GM19351 (cell line): ENCODE results near the gene FSTL1.
A peak's percentile ranks its signal among the peaks of the same experiment; 100 is the strongest.

Experiments
- ATAC-seq: cut with Tn5 transposase; IDR thresholded peaks from one replicate; pipeline ENCODE4 v1.9.1; 2021; ENCODE audit warnings: mild to moderate bottlenecking, moderate library complexity; ENCODE audit not compliant: unreplicated experiment

Gene FSTL1, protein sequence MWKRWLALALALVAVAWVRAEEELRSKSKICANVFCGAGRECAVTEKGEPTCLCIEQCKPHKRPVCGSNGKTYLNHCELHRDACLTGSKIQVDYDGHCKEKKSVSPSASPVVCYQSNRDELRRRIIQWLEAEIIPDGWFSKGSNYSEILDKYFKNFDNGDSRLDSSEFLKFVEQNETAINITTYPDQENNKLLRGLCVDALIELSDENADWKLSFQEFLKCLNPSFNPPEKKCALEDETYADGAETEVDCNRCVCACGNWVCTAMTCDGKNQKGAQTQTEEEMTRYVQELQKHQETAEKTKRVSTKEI

DNA sequence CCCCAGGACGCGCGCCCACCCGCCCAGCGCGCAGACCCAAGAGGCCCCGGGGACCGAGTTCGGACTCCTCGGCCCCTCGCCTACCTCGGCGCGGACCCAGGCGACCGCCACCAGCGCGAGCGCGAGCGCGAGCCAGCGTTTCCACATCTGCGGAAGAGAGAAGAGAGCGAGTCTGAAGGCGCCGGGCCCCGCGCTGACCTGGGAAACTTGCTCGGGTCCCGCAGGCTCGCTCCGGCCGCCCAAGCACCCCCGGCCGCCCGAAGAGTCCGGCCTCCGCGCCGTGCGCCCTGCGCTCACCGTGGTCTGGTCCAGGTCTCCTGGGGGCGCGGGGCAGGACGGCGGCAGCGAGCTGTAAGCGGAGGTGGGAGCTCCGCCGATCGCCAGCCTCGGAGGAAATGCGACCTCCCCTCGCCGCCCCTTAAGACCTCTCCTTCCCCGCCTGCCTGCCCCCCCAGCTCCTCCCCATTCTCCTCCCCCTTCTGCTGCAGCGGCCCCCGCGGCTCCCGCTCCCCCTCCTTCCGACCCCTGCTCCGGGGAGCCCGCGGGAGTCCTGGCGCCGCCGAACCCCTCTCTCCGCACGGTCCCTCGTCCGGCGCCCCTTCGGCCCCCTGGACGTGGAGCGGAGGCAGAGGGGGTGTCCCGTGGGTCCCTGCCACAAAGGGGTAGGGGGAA lies at the start of gene FSTL1:
Gene FSTL1, minus strand, starts transcription at position 393 of the 672 bp plus-strand sequence. Its CDS starts 246 bp downstream, at position 147.
- ATAC-seq, result peak; percentile 44

DNA sequence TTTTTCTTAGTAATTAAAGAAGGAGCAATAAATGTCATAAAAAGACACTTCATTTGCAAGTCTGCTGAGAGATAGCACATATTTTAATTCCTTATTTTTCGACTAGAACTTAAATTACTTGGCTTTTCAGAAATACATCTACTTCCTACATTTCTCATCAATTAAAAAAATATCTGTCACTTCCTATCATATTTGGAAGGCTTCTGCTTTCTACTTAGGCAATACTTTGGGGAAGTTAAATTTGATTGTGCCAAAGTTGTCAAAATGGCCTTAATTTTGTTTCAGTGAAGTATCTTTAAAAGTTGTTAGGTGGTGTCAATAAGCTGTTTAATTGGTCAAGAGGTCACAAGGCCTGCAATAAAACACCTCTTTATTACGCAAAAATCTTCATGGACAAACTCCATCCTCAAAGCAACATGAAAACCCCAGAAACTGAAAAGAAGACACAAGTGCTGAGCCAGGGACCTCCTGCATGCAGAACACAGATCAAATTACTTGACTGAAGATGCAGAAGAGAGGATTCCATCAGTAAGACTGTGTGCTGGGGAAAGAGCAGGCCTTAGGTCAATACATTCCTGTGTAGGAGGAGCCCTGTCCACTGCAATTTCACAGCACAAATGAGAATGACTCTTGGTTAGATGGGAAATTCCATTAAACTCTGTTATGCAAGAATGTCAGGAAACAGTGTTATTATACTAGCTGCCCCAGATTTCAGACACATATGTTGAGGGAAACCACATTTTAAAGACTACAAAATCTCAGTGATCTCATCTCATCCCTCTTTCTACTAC lies 48.0 kb upstream of the FSTL1 start:
- ATAC-seq, result no peak

DNA sequence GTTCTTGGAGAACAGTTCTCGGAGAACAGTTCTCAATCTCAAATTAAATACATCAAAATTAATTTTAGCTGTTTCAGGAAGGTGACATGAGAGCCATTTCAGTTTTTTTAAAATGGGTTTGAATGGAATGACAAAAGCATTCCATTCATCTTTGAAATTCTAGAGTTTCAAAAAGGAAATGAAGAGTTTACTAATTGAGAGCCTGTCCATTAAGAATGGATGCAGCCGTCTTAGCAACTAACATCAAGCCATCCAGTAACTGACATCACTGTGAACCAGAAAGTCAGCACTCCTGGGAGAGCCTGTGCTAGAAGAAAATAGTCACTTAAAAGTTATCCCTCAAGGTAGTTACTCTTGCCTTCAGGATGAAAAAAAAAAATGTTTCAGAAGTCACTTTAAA lies 47.0 kb upstream of the FSTL1 start:
- ATAC-seq, result no peak

DNA sequence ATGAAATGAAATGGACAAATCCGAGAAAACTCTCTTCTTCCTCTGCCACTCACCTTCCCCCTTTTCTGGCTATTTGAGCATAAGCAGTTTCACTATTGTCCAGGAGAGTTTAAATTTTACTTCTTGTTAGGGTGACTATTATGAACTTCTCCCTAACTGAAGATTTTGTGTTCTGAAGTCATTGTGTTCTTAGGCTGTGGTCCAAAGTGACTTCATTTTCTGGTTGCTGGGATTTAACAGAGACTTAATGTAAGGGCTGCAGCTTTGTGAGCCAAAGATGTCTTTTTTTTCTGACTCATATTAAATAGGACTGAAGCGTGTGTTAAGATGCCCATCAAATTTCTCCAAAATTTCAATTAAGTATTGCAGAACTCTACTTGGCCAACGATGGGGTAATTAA lies 46.5 kb upstream of the FSTL1 start:
- no peak for ATAC-seq

DNA sequence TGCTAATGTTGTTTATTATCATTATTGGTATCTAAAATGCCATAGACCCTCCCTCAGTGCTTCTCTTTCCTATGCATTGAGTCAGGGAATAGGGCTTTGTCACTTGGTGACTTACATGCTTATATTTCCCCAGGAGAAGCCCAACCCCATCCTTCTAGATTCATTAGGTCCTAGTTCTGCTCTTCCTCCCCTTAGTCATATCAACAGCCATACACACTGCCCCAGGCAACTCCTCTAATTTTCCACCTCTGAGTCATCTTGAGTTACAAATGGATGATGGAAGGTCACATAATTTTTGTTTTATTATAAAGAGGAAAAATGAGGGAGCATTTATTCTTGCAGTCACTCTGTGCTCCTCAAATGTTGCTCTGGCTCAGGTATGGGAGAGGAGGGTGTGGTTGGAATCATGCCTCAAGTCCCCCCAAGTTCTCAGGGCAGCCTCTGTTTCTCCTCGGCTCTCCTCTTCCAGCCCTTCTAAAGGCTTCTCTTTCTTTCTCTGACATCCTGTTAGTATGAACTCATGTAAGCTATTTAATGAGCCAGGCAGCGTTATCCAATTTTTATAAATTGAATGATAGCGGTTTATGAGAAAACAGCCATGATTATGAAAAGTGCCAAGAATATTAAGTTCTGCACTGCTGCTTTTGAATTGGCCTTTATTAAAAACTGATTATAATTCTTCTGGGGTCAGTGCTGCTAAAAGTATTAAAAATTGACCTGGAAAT lies 45.6 kb upstream of the FSTL1 start:
- no peak for ATAC-seq

DNA sequence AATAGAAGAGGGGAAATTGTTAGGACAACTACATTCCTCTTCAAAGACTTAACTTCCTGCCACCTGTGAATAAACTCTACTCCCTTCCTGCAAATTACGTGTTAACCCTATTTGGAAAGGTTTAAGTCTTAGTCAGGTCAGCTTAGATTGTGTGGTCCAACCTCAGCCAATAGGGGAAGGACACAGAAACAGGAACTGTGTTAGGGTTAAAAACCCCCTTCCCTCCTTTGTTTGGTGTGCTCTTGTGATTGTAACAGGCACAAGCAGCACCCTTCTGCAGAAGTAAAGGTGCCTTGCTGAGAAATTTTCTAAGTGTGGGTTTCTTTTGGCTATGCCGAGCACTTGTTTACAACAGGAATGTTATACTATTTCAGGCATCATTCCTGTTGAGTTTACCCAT lies 45.0 kb upstream of the FSTL1 start:
- no peak for ATAC-seq

DNA sequence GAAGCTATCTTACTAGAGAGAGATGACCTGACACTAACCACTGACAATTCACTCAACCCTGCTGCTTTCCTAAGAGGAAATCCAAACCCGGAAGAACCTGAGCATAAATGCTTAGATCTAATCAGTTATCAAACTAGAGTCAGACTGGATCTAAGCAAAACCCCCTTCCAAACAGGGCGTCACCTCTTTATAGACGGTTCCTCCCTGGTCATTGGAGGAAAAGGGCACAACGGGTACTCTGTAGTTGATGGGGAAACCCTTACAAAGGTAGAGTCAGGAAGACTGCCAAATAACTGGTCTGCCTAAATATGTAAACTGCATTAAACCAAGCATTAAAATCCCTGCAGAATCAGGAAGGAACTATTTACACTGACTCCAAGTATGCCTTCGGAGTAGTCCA lies 41.3 kb upstream of the FSTL1 start:
- ATAC-seq, result no peak

DNA sequence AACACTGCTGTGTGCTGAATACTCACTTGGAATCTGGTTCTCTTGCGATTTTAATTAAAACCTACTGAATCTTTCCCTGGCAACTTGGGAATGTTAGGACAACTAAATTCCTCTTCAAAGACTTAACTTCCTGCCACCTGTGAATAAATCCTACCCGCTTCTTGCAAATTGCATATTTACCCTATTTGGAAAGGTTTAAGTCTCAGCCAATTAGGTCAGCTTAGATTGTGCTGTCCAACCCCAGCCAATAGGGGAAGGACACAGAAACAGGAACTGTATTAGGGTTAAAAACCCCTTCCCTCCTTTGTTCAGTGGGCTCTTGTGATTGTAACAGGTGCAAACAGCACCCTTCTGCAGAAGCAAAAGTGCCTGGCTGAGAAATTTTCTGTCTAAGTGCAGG lies 38.6 kb upstream of the FSTL1 start:
- no peak for ATAC-seq

DNA sequence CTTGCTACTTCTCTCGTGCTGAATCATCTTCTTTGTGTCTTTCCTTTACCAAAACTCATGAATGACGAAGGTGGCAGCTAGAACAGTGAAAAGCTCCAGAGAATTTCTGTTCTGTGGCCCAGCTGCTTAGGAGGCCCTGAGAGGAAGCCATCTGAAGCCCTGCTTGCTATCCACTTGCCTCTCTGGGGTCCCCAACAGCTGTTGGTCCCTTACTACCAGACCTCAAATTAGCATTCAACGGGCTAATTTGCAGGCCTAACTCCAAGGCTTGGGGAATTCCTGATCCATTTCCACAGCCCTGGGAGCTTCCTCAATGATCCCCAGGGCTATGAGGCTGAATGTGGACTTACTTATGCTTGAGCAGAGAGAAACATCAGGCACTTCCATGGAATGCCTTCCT lies 37.5 kb upstream of the FSTL1 start:
- no peak for ATAC-seq

DNA sequence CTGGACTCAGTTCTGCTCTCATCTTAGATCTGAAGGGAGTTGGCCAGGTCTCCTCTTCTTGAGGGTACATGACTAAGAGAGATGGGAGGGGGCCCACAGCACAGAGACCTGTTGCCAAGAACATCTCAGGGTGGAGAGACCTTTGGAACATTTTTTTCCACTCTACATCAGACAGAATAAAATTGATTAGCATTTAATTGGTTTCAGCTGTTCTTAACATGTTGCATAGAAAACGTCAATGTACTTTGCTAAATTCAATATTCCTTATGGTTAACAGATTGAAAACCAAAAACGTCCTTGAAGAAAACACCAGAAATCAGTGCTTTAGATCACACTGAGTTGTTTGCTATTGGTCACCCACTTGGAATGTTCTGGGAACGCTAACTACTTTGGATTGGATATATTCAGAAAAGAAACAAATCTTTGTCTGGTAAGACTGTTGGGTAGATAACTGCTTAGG lies 36.4 kb upstream of the FSTL1 start:
- ATAC-seq, result no peak

DNA sequence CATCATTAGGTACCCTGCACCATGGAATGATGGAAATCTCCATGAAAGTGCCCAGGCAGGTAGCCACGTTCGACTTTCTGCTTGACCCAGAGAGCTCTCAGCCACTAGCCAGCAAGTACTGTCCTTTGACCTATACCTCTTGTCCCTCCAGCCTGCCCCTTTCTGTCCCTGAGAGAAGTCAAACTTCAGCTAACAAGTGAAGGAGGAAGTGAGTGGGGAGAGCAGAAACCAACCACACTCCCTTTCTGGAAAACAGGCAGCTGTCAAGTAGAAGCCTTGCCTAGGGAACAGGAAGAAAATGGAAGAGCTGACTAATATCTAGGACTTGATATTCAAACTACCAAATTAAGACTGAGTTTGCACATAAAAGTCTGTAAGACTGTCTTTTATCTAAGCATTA lies 30.3 kb upstream of the FSTL1 start:
- no peak for ATAC-seq

DNA sequence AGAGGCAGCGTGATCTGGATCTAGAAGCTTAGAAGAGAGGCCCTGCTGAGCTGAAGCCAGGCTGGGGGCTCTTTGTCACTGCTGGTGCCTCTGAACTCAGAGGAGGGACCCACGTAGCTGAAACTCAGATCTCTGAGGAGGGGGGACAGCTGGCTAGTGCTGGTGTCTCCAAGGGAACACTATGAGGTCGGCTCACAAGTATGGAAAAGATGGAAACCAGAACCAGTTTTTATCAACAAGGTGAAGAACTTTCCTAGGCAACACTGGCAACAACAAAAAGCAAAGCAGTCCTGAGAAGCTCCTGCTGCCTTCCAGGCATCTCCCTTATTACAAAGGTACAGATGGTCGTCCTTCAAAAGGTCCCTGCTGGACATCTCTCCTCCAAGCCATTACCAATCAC lies 27.0 kb upstream of the FSTL1 start:
- ATAC-seq, result no peak

DNA sequence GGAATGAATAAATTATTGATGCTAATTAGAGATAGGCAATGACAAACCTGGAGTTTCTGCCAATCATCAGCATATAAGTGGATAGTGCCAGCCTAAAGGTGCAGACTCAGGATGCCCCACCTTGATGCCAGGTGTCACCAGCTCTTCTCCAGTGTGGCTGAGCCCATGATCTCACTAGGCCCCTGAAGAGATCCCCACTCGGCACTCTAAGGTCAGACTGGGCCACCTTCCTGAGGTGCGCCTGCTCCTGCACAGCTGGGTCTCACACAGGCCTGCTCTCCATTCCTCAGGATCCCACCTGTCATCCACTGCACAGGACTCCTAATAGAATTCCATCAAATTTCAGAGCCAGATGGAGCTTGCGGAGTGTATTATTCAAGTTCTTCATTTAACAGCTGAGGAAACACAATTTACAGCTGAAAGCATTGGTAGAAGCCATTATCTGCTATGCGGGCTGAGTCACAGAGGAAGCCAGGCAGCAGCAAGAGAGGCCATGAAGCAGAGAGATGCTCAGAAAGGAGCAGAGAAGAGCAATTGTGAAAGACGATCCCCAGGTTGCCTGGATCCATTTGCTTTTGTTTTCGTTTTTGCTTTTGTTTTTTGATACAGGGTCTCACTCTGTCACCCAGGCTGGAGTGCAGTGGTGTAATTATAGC lies 25.1 kb upstream of the FSTL1 start:
- no peak for ATAC-seq

DNA sequence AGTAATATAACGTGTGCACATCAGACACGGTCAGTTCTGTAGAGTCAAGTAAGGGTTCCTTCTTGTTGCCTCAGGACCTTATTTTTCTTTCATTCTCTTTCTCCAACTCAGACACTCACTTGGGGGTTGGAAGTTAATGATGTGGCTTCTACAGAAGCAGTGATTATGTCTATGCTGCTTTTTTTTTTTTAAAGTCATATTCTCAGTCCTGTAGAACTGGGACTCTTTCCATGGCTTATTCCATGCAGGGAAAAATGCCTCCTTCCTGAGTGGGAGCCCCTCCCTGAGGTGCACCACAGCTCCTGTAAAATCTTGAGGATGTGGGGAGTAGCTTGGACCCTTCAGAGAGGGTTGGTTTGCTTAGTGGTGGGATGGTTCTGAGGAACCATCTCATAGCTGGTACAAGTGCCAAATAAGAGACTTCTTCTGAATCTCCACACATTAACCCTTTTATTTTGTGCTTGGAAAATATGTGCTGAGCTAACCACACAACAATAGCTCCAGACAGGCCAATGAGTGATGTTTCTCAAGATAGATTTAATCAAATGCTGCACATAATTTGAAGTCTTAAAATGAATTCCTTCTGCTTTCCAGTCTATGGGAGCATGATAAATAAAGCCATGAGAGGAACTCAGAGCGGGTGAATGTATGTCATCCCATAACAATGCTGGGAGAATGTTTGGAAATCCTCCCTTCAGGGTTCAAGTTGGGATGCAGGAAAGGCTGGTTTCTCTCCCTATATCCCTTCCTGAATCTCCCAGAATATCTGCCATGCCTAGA lies 23.3 kb upstream of the FSTL1 start:
- ATAC-seq, result no peak

DNA sequence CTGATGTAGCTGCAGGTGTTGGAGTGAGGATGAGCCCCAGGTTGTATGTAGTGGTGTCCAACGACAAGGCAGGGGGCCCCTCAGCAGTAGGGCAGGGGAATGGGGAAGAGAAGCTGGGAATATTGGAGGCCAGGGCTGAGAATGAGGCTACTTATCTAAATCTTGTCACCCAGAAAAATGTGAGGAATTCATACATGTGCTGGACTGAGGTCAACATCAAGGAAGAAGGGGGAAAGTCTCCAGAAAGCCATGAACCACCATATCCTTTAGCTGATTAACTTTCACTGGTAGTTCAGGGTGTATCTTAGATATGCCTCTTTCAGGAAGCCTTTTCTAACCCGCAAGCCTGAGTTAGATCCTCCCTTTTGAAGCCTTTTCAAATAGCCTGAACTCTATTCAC lies 22.6 kb upstream of the FSTL1 start:
- no peak for ATAC-seq

DNA sequence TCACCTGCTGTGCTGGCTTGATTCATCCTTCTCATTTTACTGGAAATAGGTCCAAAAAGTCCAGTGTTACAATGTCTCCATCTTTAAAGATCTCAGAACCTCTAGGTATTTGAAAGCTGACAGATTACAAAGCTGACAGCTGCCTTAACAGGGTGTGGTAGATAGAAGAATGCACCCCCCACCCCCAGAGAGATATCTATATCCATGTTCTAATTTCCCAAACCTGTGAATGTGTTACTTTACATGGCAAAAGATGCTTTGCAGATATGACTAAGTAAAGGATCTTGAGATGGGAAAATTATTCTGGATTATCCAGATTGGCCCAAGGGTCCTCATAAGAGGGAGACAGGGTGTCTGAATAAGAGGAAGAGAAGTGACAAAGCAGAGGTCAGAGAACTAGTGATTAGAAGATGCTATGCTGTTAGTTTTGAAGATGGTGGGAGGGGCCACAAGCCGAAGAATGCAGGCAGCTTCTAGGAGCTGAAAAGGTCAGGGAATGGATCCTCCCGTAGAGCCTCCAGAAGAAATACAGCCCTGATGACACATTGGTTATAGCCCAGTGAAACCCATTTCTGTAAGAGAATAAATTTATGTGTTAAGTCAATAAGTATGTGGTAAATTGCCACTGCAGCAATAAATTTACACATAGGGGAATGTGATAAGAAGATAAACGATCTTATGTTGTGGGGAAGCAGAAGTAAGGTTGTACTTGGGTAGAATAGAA lies 21.5 kb upstream of the FSTL1 start:
- ATAC-seq, result no peak

DNA sequence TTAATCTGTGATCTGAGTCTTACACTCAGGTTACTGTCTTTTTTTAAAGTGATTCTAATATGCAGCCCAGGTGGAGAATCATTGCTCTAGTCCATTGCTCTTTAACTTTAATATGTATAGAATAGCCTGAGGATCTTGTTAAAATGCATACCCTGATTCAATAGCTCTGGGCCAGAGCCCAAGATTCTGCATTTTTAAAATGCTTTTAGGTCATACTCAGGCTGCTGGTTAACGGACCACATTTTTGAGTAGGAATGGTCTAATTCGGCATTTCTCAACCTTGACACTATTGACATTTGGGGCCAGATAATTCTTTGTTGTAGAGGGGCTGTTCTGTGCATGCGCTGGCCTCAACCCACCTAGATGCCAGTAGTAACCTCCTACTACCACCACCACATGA lies 20.9 kb upstream of the FSTL1 start:
- no peak for ATAC-seq

DNA sequence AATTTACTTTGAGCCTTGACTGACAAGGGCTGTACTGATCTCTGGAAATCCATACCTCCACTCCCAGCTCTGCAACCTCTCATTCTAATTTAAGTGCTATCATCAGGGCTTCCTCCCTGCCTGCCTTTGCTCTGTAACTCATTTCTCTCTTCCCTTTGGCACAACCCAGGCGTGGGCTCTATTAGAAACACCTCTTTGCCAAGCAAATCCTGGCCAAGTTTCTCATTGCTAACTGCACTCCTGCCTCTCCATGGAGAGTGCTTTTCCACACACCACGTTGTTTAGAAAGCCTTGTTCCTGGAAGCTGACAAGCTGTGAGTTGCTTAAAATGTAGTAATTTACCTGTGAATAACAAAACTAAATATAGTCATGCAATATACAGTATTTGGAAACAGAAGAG lies 20.1 kb upstream of the FSTL1 start:
- ATAC-seq, result no peak

DNA sequence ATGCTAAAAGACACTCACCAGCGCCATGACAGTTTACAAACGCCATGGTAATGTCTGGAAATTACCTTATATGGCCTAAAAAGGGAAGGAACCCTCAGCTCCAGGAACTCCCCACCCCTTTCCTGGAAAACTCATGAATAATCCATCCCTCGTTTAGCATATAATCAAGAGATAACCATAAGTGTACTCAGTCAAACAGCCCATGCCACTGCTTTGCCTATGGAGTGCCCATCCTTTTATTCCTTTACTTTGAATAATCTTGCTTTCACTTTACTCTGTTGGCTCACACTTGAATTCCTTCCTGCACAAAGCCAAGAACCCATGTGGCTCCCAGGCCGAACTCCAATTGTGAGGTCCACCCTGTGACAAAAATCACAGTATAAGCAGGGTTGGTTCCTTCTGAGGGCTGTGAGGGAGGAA lies 19.1 kb upstream of the FSTL1 start:
- no peak for ATAC-seq
